WTC11 (cell line): ENCODE data around the gene RAB12. TPM values are rescaled to one million over a fixed set of nuclear protein-coding genes. Genes with fewer than 3 reads are reported as not detected.

Experiments
- ATAC-seq: fragments of 200-7000 bp; cut with Tn5 transposase; 2 replicates; pipeline ENCODE4 v1.10.0; 2021; ENCODE audit warnings: mild to moderate bottlenecking, moderate library complexity
- CTCF ChIA-PET: fragments of 300-600 bp; sonication (Branson Sonifier 250); formaldehyde crosslinking; loops from one replicate; lab custom pipeline; 2021; ENCODE audit warnings: antibody characterized with exemption; lab: Charles Lee
- POLR2A ChIA-PET: fragments of 350-600 bp; sonication (Branson Sonifier 250); formaldehyde crosslinking; loops from one replicate; lab custom pipeline; 2021; ENCODE audit warnings: antibody characterized with exemption; lab: Charles Lee
- DNase-seq: peaks from one replicate; pipeline ENCODE4 v3.0.0; 2021; ENCODE audit warnings: low spot score
- H3K27ac Mint-ChIP-seq: 2 replicates; pipeline ENCODE4 v1.8.0; 2021; ENCODE audit warnings: mixed read lengths
- H3K27me3 Mint-ChIP-seq: 2 replicates; pipeline ENCODE4 v1.8.0; 2021; ENCODE audit warnings: low read depth, mild to moderate bottlenecking, moderate library complexity, mixed read lengths
- H3K36me3 Mint-ChIP-seq: 2 replicates; pipeline ENCODE4 v1.8.0; 2021; ENCODE audit warnings: mixed read lengths
- H3K4me1 Mint-ChIP-seq: 2 replicates; pipeline ENCODE4 v1.8.0; 2022; ENCODE audit warnings: mixed read lengths
- H3K4me3 Mint-ChIP-seq: 2 replicates; pipeline ENCODE4 v1.8.0; 2021; ENCODE audit warnings: mild to moderate bottlenecking, moderate library complexity, mixed read lengths
- H3K9me3 Mint-ChIP-seq: 2 replicates; pipeline ENCODE4 v1.8.0; 2021; ENCODE audit warnings: mixed read lengths
- CTCF ChIP-seq: fragments of 200-600 bp; IDR thresholded peaks from 2 replicates; pipeline ENCODE4 v1.8.0; 2022; ENCODE audit warnings: antibody characterized with exemption
- ELF4 ChIP-seq: sonication (generic); formaldehyde crosslinking; IDR thresholded peaks from 2 replicates; pipeline ENCODE4 v1.8.1; 2022; ENCODE audit warnings: low read depth, mild to moderate bottlenecking, moderate library complexity, missing genetic modification reagents
- ERG ChIP-seq: fragments of 250-450 bp; sonication (Bioruptor Pico); IDR thresholded peaks from 2 replicates; pipeline ENCODE4 v1.8.0; 2021; ENCODE audit warnings: mild to moderate bottlenecking
- ESRRA ChIP-seq: sonication (generic); formaldehyde crosslinking; IDR thresholded peaks from 2 replicates; pipeline ENCODE4 v1.8.1; 2022; ENCODE audit warnings: mild to moderate bottlenecking, missing genetic modification reagents, borderline replicate concordance
- ETV6 ChIP-seq: sonication (generic); formaldehyde crosslinking; IDR thresholded peaks from 2 replicates; pipeline ENCODE4 v1.8.1; 2022; ENCODE audit warnings: mild to moderate bottlenecking, missing genetic modification reagents
- FOXP4 ChIP-seq: sonication (generic); formaldehyde crosslinking; IDR thresholded peaks from 2 replicates; pipeline ENCODE4 v1.8.0; 2022; ENCODE audit warnings: mild to moderate bottlenecking, missing genetic modification reagents
- GABPB1 ChIP-seq: sonication (generic); formaldehyde crosslinking; IDR thresholded peaks from 2 replicates; pipeline ENCODE4 v1.8.1; 2023; ENCODE audit warnings: mild to moderate bottlenecking, missing genetic modification reagents
- HMGA2 ChIP-seq: fragments of 250-450 bp; sonication (Bioruptor Pico); IDR thresholded peaks from 2 replicates; pipeline ENCODE4 v1.4.0; 2021; ENCODE audit warnings: mild to moderate bottlenecking, moderate library complexity
- HMGXB4 ChIP-seq: sonication (generic); formaldehyde crosslinking; IDR thresholded peaks from 2 replicates; pipeline ENCODE4 v1.8.1; 2023; ENCODE audit warnings: mild to moderate bottlenecking, moderate library complexity, missing genetic modification reagents
- IRF1 ChIP-seq: sonication (generic); formaldehyde crosslinking; IDR thresholded peaks from 2 replicates; pipeline ENCODE4 v1.8.0; 2023; ENCODE audit warnings: missing genetic modification reagents
- KAT7 ChIP-seq: sonication (generic); formaldehyde crosslinking; IDR thresholded peaks from 2 replicates; pipeline ENCODE4 v1.8.1; 2023; ENCODE audit warnings: missing genetic modification reagents, mild to moderate bottlenecking, borderline replicate concordance
- NFATC4 ChIP-seq: fragments of 250-450 bp; sonication (Bioruptor Pico); IDR thresholded peaks from 2 replicates; pipeline ENCODE4 v1.9.0; 2021; ENCODE audit warnings: mild to moderate bottlenecking
- NR1H2 ChIP-seq: sonication (generic); formaldehyde crosslinking; IDR thresholded peaks from 2 replicates; pipeline ENCODE4 v1.9.0; 2021; ENCODE audit warnings: mild to moderate bottlenecking, moderate library complexity, missing genetic modification reagents
- RELA ChIP-seq: sonication (generic); formaldehyde crosslinking; IDR thresholded peaks from 2 replicates; pipeline ENCODE4 v1.8.1; 2022; ENCODE audit warnings: missing genetic modification reagents, mild to moderate bottlenecking, borderline replicate concordance
- SMAD4 ChIP-seq: sonication (generic); formaldehyde crosslinking; IDR thresholded peaks from 2 replicates; pipeline ENCODE4 v1.8.0; 2022; ENCODE audit warnings: mild to moderate bottlenecking, missing genetic modification reagents
- SOX15 ChIP-seq: fragments of 250-450 bp; sonication (Bioruptor Pico); IDR thresholded peaks from 2 replicates; pipeline ENCODE4 v1.9.0; 2021; ENCODE audit warnings: mild to moderate bottlenecking
- SP1 ChIP-seq: sonication (generic); formaldehyde crosslinking; conservative IDR thresholded peaks from 2 replicates; pipeline ENCODE4 v1.8.1; 2022; ENCODE audit warnings: missing genetic modification reagents
- TEAD1 ChIP-seq: sonication (generic); formaldehyde crosslinking; IDR thresholded peaks from 2 replicates; pipeline ENCODE4 v1.8.0; 2022; ENCODE audit warnings: mild to moderate bottlenecking, missing genetic modification reagents
- TP53 ChIP-seq: sonication (generic); formaldehyde crosslinking; IDR thresholded peaks from 2 replicates; pipeline ENCODE4 v1.8.1; 2023; ENCODE audit warnings: mild to moderate bottlenecking, missing genetic modification reagents
- ZBTB43 ChIP-seq: sonication (generic); formaldehyde crosslinking; IDR thresholded peaks from 2 replicates; pipeline ENCODE4 v1.8.1; 2023; ENCODE audit warnings: mild to moderate bottlenecking, missing genetic modification reagents
- ZMAT4 ChIP-seq: fragments of 250-450 bp; sonication (Bioruptor Pico); IDR thresholded peaks from 2 replicates; pipeline ENCODE4 v1.9.0; 2021; ENCODE audit warnings: mild to moderate bottlenecking
- ZNF219 ChIP-seq: sonication (generic); formaldehyde crosslinking; IDR thresholded peaks from 2 replicates; pipeline ENCODE4 v1.8.0; 2023; ENCODE audit warnings: missing genetic modification reagents, mild to moderate bottlenecking, borderline replicate concordance
- ZNF263 ChIP-seq: sonication (generic); formaldehyde crosslinking; IDR thresholded peaks from 2 replicates; pipeline ENCODE4 v1.8.1; 2022; ENCODE audit warnings: low read depth, mild to moderate bottlenecking, moderate library complexity, missing genetic modification reagents
- total RNA-seq: library from RNA; stranded (reverse); gene quantifications from 3 replicates; pipeline ENCODE4 v1.2.3, GENCODE V29; 2021

RAB12 gene
- total RNA-seq, 1 experiment from 2014 or later, result 69.3 TPM

GRCh38 chr18:8630546-8630945, 21.3 kb downstream of the RAB12 start:
- ATAC-seq (no peak), DNase-seq (no peak)
- Mint-ChIP-seq H3K4me3 (peak overlapping the region; percentile 5), H3K4me1 (peaks cover 80% of the 10 kb centered on the region), H3K27me3 (no peaks in the 10 kb centered on the region), H3K9me3 (no peaks in the 10 kb centered on the region), H3K27ac (peak overlapping the region; percentile 15), H3K36me3 (peaks cover 73% of the 10 kb centered on the region)
- CTCF ChIA-PET, result interaction anchor here (1.6 kb wide), 1 partner anchor 357 kb away, joined by 3 read pairs; no protein-coding TSS in a partner anchor
- POLR2A ChIA-PET, result no interaction called here
- TF ChIP-seq ZNF219 (CRISPR knock-in tag), result no peak
- TF ChIP-seq ZNF263 (CRISPR knock-in tag), result no peak
- TF ChIP-seq GABPB1 (CRISPR knock-in tag), result no peak
- no peak for TF ChIP-seq KAT7 (CRISPR knock-in tag)
- TF ChIP-seq TP53, result no peak
- no peak for TF ChIP-seq ESRRA (CRISPR knock-in tag)
- no peak for TF ChIP-seq ERG (CRISPR knock-in tag)
- no peak for TF ChIP-seq SOX15
- TF ChIP-seq RELA (CRISPR knock-in tag), result no peak
- TF ChIP-seq CTCF, result no peak

GRCh38 chr18:8631265-8631664, 22.0 kb downstream of the RAB12 start:
- peak overlapping the region; percentile 15; the same call in 1 of the 2 replicates for H3K27ac Mint-ChIP-seq
- no peaks in the 10 kb centered on the region for H3K9me3 Mint-ChIP-seq
- no peak for DNase-seq
- no peaks in the 10 kb centered on the region for H3K27me3 Mint-ChIP-seq
- no peak overlapping the region for H3K4me3 Mint-ChIP-seq
- peaks cover 72% of the 10 kb centered on the region for H3K36me3 Mint-ChIP-seq
- ChIA-PET POLR2A (no interaction called here), CTCF (interaction anchor here (0.7 to 1.6 kb wide), 2 partner anchors 150 to 357 kb away, joined by 3 read pairs; no protein-coding TSS in a partner anchor)
- peaks cover 80% of the 10 kb centered on the region for H3K4me1 Mint-ChIP-seq
- no peak for ATAC-seq
- TF ChIP-seq KAT7 (CRISPR knock-in tag) (no peak), IRF1 (CRISPR knock-in tag) (no peak), ZBTB43 (CRISPR knock-in tag) (no peak), HMGXB4 (CRISPR knock-in tag) (no peak), ZMAT4 (CRISPR knock-in tag) (no peak)

- peaks cover 72% of the 10 kb centered on the region for H3K36me3 Mint-ChIP-seq
- DNase-seq (no peak), ATAC-seq (no peak)
- ChIA-PET CTCF (interaction anchor here (0.7 to 1.6 kb wide), 5 partner anchors 23 to 627 kb away, joined by 3 to 6 read pairs (median 3); partner anchors contain the start of gene RAB12), POLR2A (interaction anchor here (0.6 kb wide), 1 partner anchor 8 kb away, joined by 4 read pairs; no protein-coding TSS in a partner anchor)
- peak overlapping the region; percentile 70 for H3K27ac Mint-ChIP-seq
- H3K27me3 Mint-ChIP-seq, result no peaks in the 10 kb centered on the region
- no peak overlapping the region for H3K4me3 Mint-ChIP-seq
- no peaks in the 10 kb centered on the region for H3K9me3 Mint-ChIP-seq
- H3K4me1 Mint-ChIP-seq, result peaks cover 75% of the 10 kb centered on the region
- TF ChIP-seq FOXP4 (no peak), SMAD4 (no peak), TEAD1 (CRISPR knock-in tag) (no peak), HMGA2 (no peak), ELF4 (CRISPR knock-in tag) (no peak), SP1 (CRISPR knock-in tag) (no peak), NFATC4 (CRISPR knock-in tag) (no peak), NR1H2 (CRISPR knock-in tag) (no peak), ERG (CRISPR knock-in tag) (no peak), ETV6 (no peak)
Measured at GRCh38 chr18:8632386-8632785, 23.1 kb downstream of the RAB12 start.
